Activated CD4-positive, alpha-beta T cell treated with anti-CD3 and anti-CD28 coated beads for 4 hours (primary cell): ENCODE measurements around the gene MT1B.

Experiments used
- DNase-seq, 2 donors: peaks; one replicate each; pipeline ENCODE4 v3.0.0-alpha.2; 2020

MT1B gene

DNA sequence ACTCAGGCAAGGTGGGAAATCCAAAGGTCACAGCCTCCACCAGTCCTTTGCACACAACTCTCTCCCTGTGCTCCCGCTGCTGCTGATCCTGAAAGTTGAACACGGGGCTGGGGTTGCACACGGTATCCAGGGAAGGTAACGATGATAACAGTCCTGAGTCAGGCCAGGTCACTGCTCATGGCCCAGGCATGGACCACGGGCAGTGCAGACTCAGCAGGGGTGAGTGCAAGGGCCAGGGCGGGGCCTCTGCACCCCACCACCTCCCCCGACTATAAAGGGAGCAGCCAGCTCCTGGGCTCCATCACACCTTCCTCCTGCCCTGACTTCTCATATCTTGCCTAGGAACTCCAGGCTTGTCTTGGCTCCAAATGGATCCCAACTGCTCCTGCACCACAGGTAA, at the start of gene MT1B:
Gene MT1B (plus strand): TSS at position 301 of the 400 bp plus-strand sequence. CDS start 68 bp downstream, at position 369.
- DNase-seq = no peak

DNA sequence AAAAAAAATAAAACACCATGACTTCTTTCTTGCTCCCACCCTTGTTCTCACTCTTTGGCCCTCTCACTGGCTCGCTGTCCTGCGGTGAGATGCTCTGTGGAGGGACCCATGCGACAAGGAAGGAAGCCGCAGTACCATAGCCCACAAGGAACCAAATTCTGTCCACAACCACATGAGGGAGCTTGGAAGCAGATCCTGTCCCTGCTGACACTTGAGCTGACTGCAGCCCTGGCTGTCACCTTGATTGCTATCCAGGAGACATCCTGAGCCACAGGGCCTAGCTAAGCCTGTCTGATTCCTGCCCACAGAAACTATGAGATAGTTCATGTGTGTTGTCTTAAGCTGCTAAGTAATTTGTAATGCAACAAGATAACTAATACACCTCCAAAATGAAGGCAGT, 48.1 kb upstream of the MT1B start:
- DNase-seq = peak in 1 of 2 donors; percentile 11

DNA sequence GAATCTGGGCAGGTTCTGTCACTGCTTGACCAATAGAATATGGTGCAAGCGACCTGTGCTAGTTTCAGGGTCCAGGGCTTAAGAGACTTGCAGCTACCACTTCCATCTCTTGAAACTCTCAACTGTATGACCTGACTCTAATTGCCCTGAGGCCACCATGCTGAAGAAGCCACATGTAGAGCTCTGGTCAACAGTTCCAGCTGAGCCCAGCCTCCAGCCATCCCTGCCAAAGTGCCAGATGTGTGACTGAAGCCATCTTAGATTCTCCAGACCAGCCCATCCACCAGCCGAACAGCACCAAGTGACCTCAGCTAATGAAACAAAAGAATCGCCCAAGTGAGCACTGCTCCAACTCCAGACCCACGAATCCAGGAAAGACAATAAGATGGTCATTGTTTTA, 46.7 kb upstream of the MT1B start:
- DNase-seq = no peak

DNA sequence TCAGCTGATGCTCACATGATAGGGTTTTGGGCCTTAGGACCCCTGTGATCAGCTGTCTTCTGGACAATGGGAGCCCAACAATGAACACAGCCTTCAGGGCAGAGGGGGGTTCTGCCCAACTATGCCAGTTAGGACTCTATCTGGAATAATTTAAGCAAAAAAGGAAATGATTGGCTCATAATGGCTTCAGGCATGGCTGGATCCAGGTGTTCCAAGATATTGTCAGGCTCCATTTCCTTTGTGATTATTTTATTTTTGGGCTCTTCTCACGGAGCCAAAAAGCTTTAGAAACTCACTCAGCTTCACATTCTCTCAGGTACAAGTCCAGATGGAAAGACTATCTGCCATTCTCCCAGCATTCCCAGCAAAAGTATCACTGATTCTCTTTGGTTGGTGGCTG, 46.2 kb upstream of the MT1B start:
- DNase-seq = no peak

DNA sequence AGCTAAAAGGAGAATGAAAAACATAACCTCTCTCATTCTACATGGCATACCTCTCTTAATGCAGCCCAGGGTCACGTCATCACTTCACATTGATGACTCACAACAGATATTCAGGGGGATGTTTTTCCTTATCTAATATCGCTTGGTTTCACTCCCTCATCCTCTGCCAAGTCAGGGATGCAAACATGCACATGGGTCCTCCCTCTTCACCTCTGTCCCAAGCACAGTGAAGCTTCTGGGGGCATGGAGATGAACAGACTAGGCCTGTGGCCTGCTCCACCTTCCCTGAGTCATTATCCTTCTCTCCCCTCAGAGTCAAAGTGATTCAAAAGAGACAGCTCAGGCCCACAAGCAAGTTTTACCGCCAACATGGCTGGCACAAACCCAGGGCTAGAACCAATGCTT, 45.6 kb upstream of the MT1B start:
- DNase-seq = no peak

DNA sequence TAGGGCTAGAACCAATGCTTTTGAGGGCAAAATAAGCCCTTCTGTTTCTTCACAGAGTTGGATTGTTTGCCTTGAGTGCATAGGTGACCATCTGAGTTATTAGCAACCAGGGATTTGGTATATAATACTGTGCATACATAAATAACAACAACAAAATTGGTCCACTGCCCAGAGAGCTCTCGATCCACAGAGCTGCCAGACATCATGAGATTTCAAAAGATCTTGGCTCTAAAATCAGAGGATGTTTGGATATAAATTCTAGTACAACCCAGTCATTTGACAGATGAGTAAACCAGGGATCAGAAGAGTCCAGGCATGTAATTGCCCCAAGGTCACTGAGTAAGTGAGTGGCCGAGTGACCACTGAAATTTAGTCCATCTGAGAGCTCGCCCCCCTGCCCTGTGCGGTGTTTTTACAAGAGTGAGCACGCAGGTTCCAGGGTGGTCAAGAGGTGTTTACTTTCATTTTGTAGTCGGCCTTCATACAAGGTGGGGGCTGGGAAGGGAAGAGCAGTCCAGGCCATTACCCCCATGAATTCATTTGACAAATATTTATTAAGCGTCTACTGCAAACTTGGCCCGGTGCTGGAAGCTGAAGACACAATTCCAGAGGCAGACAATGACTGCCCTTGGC, 45.1 kb upstream of the MT1B start:
- DNase-seq = no peak

DNA sequence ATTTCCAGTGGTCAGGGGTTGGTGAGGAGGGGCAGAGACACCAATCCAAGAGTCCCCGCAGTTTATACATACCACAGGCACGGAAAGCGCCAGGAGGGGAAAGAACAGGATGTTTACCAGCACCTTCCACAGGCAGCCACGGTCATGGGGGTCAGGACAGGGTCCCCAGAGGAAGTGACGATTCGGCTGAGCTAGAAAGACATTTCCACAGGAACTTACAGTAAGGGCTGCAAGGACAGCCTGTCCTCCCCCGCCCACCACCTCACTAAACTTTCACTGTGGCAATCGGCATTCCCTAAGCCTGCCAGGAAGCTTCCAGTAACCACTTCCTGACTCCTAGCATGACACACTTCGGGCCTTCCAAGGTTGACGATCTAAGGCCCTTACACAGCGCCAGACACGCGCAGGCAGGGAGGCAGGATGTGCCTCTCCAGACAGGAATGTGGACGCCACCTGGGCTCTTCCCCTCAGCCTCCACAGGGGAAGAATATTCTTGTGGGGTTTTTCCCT, 44.5 kb upstream of the MT1B start:
- no peak for DNase-seq

DNA sequence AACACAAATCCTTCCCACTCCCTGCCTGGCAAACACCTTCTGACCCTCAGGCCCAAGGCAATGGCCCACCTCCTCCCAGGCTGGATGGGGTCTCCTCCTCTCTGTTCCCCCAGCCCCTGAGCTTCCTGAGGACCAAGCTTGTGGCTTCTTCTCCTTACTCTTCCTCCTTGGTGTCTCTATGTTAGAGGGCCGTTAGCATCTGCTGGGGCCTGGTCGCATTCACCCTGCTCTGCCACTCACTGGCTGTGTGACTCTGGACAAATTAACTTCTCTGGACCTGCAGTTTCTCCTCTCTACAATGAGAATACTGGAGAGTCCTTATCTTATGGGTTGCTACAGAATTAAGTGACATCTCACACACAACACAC, 44.0 kb upstream of the MT1B start:
- no peak for DNase-seq

DNA sequence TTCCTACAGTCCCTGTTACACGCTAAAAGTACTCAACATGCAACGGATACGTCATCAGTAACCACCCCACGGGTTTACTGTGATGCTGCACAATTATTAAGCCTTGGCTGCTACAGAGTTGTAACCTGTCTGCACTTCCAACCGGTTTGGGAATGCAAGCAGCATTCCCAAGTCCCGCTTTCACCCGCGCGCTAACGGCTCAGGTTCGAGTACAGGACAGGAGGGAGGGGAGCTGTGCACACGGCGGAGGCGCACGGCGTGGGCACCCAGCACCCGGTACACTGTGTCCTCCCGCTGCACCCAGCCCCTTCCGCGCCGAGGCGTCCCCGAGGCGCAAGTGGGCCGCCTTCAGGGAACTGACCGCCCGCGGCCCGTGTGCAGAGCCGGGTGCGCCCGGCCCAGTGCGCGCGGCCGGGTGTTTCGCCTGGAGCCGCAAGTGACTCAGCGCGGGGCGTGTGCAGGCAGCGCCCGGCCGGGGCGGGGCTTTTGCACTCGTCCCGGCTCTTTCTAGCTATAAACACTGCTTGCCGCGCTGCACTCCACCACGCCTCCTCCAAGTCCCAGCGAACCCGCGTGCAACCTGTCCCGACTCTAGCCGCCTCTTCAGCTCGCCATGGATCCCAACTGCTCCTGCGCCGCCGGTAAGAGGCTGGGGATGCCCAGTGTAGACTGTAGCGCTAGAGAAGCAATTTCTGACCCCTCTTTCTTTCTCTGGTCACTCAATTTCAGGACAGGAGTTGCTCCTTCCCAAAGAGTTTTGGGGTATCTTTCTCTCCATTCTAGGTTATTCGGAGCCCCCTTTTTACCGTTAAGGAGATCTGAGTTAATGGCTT, 43.4 kb upstream of the MT1B start, which contains the start of gene MT2A:
Gene MT2A (plus strand): TSS at position 542 of the 833 bp plus-strand sequence. CDS start 72 bp downstream, at position 614.
- peak; percentile 83 to 86 for DNase-seq

DNA sequence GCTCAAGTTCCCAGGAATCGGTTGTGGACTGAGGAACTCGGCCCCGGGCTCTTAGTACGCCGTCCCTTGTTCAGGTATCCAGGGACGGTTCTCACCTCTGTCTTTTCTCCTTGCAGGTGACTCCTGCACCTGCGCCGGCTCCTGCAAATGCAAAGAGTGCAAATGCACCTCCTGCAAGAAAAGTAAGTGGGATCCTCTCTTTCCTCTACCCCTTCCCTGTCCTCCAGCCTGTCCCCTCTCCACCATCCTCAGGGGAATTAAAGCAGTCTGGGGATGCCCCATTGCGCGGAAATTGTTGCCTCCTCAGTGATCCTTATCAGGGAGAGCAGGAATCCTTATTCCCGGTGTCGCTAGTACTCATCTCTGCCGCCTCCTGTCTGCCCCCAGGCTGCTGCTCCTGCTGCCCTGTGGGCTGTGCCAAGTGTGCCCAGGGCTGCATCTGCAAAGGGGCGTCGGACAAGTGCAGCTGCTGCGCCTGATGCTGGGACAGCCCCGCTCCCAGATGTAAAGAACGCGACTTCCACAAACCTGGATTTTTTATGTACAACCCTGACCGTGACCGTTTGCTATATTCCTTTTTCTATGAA, 42.7 kb upstream of the MT1B start:
- DNase-seq = no peak

DNA sequence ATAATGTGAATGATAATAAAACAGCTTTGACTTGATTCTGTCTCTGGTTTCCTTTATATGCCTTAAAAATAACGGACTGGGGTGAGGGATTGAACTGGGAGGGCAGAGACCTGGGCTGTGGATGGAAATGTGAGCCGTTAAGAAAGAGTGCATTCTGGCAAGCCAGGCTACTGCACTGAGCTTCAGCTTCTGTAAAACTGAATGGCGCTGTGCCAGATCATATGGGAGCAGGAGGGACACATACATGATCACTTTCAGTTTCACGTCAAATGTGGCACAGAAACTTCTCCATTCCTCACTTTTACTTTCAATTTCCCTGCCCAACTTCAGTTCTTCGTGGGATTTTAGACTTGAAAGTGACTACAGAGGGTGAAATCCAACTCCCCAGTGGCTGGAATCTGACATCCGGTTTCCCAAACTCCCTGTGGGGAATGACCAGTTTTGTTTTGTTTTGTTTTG, 42.2 kb upstream of the MT1B start:
- peak; percentile 77 to 79 for DNase-seq

DNA sequence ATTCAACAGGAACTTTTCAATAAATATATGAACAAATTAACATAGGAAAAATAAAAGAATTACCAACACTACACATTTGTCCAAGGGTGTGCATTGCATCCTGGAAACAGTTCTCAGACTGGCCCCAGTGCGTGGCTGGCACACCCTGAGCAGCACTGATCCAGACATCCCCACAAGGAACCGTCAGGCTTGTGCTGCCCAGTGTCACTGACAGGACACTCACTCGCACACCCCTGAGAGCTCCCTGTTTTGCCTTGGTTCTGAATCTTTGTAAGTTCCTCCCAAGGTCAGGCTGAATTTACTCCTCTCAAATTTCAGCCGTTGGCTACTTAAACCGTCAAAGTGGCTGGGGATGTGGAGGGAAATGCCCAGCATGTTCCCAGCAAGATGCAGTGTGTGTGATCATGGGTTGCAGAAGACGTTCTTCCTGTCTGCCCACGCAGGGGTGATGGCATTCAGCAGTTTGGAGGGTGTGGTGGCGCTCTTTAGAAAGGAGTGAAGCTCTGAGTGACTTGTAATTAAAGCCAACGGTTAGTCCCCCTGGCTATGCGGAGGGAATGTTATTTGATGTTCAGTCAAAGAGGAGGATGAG, 41.6 kb upstream of the MT1B start:
- peak; percentile 83 for DNase-seq

DNA sequence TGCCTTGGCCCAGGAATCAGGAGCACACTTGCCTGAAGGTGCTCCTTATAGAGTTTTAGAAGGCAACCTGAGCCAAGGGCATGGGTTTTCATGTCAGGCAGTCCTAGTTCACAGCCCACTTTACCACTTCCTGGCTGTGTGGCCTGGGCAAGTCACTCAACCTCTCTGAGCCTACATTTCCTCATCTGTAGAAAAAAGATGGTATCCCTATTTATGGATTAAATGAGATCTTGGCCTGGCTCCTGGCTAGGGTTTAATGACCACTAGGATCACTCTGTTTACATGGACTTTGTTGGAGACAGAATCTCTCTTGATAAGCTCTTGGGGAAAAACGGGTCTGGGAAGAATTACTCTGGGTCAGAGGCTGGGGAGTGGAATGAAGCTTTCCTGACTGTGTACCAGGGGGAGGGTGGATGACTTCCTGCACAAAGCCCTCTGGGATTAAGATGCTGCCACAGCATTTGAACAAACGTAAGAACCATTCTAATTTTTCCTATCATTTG, 41.0 kb upstream of the MT1B start:
- no peak for DNase-seq

DNA sequence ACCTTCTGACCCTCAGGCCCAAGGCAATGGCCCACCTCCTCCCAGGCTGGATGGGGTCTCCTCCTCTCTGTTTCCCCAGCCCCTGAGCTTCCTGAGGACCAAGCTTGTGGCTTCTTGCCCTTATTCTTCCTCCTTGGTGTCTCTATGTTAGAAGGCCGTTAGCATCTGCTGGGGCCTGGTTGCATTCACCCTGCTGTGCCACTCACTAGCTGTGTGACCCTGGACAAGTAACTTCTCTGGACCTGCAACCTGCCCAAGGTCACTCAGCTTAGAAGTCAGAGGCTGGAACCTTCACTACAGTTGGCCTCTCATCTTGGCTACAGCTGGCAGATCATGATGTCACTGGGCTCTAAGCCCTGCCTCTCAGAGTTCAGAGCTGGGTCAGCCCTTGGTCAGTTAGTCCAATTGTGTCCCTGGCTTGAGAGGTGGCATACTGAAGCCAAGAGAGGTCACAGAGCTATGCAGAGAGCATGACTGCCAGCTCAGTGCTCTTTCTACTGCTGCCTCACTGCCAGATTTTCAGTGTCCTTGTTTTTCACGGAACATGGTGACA, 40.3 kb upstream of the MT1B start:
- no peak for DNase-seq

DNA sequence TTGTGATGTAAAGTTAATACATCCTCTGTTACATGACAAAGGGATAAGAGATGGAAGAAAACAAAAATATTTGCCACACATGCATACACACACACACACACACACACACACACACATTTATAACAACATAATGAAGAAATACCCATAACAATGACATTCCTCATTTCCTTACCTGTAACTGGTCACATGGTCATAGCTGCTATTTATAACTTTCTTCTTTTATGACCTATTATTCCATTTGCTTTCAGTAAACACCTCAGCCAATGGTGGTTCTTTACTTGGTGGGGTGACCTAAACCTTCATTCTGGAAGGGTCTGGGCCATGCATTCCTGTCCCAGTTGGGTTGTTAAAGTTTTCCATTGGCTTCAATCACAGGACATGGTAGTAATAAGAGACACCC, 38.0 kb upstream of the MT1B start:
- no peak for DNase-seq

DNA sequence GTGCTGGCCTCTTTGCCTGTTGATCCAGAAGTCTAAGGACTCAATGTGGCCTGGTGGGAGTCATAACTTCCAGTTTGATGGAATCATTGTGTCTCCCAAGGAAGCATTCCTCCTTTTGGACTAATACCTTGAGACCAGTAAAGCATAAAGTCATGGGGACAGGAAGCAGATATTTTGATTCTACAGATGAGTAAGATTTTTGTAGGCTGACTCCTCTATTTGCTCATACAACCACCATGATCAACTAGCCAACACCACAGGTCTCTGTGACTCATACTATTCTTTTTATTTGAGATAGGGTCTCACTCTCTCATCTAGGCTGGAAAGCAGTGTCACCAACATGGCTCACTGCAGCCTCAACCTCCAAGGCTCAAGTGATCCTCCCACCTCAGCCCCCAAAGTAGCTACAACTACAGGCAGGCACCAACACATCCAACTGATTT, 37.1 kb upstream of the MT1B start:
- DNase-seq = no peak

DNA sequence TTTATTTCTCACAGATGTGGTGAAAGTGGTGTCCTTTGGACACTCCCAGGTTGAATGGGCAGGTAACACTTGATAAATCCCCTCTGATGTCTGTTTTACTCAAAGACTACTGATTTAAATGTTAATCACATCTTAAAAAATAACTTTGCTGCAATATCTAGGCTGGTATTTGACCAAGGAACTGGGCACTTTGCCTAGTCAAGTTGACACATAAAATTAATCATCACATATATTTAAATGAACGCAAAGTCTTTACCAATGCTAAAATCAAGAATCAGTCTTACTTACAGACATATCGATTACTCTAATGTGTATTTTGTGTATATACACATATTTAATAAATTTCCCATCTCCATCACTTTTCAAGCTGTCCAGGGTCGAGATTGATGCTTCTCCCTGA, 36.3 kb upstream of the MT1B start:
- DNase-seq = no peak

DNA sequence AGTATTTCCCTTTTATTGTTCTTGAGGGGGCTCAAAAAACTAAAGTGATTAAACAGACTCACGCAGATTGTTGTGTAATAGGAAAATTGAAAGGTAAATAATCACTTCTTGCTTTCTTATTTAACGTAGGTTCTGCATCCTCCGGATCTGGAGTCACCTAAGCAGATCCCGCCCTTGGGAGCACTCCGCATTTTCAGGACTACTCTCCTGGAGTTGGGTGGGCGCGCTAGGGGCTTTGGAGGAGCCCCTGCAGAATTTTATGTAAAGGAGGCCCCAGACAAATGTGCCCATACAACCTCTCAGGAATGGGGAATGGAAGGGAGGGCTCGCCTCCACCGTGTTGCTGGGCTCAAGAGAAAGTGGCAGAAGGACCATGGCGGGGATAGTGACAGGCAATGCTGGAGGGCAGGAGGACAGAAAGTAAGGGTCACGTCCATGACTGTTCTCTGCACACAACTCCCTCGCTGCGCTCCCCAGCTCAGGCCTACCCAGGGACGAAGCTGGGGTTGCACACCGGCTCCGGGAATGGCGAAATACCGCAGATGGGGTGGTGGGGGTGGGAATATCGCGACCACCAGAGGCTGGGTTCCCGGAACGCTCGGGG, 35.0 kb upstream of the MT1B start:
- DNase-seq = no peak

DNA sequence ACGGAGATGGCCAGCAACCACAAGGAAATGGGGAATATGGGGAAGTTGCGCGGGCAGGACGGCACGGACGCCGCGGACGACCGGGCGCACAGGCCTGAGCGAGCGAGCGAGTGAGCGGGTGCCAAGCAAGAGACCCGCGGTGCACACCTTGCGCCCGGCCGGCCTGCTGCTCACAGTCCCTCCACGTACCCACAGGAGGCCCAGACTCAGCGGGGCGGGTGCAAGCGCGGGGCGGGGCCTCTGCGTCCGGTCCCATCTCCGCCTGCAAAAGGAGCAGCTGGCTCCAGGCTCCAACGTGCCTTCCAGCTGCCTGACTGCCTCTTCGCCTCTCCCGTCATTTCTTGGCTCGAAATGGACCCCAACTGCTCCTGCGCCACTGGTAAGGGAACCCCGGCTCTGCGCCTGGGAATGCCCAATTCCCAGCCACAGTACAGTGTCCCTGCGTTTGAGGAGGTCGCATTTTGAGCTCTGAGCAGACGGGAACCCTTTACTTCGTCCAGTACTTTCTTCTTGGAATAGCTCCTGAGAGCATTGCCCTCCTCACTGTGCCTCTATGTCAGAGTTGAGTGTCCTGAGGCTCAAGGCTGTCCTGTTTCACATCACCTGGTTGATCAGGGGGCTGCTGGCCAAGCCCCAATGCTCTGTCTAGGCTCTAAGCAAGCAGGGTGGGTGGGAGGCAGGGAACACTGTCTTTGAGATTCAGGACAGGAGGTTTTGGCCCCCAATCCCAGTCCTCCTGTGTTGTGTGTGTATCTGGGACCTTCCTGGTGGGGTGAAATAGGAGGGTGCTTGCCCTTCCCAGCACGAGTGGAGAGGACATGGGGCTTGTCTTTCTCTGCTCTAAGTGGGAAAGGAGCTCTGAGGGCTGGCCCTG, 34.2 kb upstream of the MT1B start:
- no peak for DNase-seq

DNA sequence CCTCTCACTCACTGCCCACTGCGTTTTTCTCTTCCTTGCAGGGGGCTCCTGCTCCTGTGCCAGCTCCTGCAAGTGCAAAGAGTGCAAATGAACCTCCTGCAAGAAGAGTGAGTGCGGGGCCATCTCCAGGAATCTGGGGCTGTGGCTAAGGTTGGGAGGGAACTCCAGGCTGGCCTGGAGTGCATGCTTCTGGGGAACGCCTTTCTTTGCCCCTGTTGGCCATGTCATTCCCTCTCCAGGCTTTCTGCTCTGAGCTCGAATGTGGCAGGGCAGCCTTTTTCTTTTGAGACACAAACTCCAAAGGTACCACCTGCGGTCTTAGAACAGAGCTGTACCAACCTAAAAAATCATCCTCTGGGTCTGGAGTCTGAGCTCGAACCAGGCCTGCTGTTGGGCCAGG, 33.5 kb upstream of the MT1B start:
- no peak for DNase-seq

DNA sequence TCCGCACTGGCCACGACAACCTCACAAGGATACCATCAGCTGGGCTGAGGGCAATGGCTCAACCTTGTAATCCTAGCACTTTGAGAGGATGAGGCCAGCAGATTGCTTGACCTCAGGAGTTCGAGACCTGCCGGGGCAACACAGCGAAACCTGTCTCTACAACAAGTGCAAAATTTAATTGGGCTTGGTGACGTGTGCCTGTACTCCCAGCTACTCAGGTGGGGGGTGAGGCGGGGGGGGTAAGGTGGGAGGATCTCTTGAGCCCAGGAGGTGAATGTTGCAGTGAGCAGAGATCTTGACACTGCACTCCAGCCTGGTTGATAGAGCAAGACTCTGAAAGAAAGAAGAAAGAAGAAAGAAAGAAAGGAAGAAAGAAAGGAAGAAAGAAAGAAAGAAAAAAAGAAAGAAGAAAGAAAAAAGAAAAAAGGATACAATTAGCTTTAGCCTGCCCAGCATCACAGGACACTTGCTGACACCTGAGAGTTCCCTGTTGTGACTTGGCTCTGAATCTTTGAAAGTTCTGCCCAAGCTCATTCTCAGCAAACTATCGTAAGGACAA, 31.3 kb upstream of the MT1B start:
- DNase-seq = no peak
